Inflammatory macrophage (primary cell): ENCODE data around the gene FAM174C.

Experiments used
- DNase-seq, 2 donors: peaks; one replicate each; pipeline ENCODE4 v3.0.0-alpha.2; 2020 to 2022

FAM174C gene

GRCh38 chr19:1324249-1324805 lies 49.0 kb downstream of the FAM174C start:
- no peak for DNase-seq

GRCh38 chr19:1324806-1325567 lies 49.7 kb downstream of the FAM174C start:
- peak; percentile 43 to 56 for DNase-seq

GRCh38 chr19:1325568-1326294 lies 50.4 kb downstream of the FAM174C start:
- DNase-seq: no peak

- DNase-seq: no peak
Observed at GRCh38 chr19:1327125-1327524, 51.8 kb downstream of the FAM174C start.
